Hepatic stellate cell (primary cell): ENCODE data around the gene DNAJB12.
"Not testable (repeated sequence)": the region's sequence is repeated elsewhere in the genome, so short reads cannot be mapped to it uniquely, and the experiment has no call there.

Experiments used
- DNase-seq: peaks from one replicate; pipeline ENCODE4 v3.0.0; 2011; ENCODE audit warnings: low spot score

DNAJB12 gene

GRCh38 chr10:72354356-72355213, at the start of gene DNAJB12:
TSS of gene DNAJB12 (minus strand) at chr10:72354919. CDS start at chr10:72354897, 22 bp downstream.
- DNase-seq: peak; percentile 93

GRCh38 chr10:72395581-72395980, 40.9 kb upstream of the DNAJB12 start:
- DNase-seq: not testable (repeated sequence)

GRCh38 chr10:72392571-72392970, 37.9 kb upstream of the DNAJB12 start:
- no peak for DNase-seq

GRCh38 chr10:72390764-72391163, 36.0 kb upstream of the DNAJB12 start:
- DNase-seq: no peak

GRCh38 chr10:72389716-72390115, 35.0 kb upstream of the DNAJB12 start:
- no peak for DNase-seq

- no peak for DNase-seq
Observed at GRCh38 chr10:72389014-72389413, 34.3 kb upstream of the DNAJB12 start.

GRCh38 chr10:72388062-72388461, 33.3 kb upstream of the DNAJB12 start:
- no peak for DNase-seq

- no peak for DNase-seq
Observed at GRCh38 chr10:72386916-72387586, 32.3 kb upstream of the DNAJB12 start.

- DNase-seq: no peak
Observed at GRCh38 chr10:72385724-72386123, 31.0 kb upstream of the DNAJB12 start.

- not testable (repeated sequence) for DNase-seq
Observed at GRCh38 chr10:72384982-72385381, 30.3 kb upstream of the DNAJB12 start.

GRCh38 chr10:72379776-72380175, 25.1 kb upstream of the DNAJB12 start:
- no peak for DNase-seq

- DNase-seq: no peak
Observed at GRCh38 chr10:72379062-72379461, 24.3 kb upstream of the DNAJB12 start.

- DNase-seq: no peak
Observed at GRCh38 chr10:72375585-72375984, 20.9 kb upstream of the DNAJB12 start.

GRCh38 chr10:72375173-72375572, 20.5 kb upstream of the DNAJB12 start:
- DNase-seq: peak; percentile 24

GRCh38 chr10:72370201-72370722, 15.5 kb upstream of the DNAJB12 start:
- DNase-seq: no peak

GRCh38 chr10:72367301-72367960, 12.7 kb upstream of the DNAJB12 start:
- no peak for DNase-seq

- DNase-seq: no peak
Observed at GRCh38 chr10:72365106-72365895, 10.6 kb upstream of the DNAJB12 start.

GRCh38 chr10:72364239-72364777, 9.6 kb upstream of the DNAJB12 start:
- DNase-seq: peak; percentile 86

- DNase-seq: no peak
Observed at GRCh38 chr10:72356987-72357386, 2.3 kb upstream of the DNAJB12 start.

- no peak for DNase-seq
Observed at GRCh38 chr10:72356115-72356514, 1.4 kb upstream of the DNAJB12 start.

GRCh38 chr10:72355214-72355555, 466 bp upstream of the DNAJB12 start:
- no peak for DNase-seq

- DNase-seq: peak; percentile 40
Observed at GRCh38 chr10:72353965-72354355, 759 bp downstream of the DNAJB12 start.
